Muscle layer of duodenum (tissue), 2 donors: ENCODE measurements around the gene FGF8.
A peak's percentile ranks its signal among the peaks of the same experiment; 100 is the strongest.
"Not testable (repeated sequence)": the region's sequence is repeated elsewhere in the genome, so short reads cannot be mapped to it uniquely, and the experiment has no call there.

Source experiments
- H3K27ac ChIP-seq: one replicate; pipeline ENCODE4 v1.7.0; 2013; ENCODE audit warnings: mild to moderate bottlenecking, low read length
- H3K27me3 ChIP-seq: one replicate; pipeline ENCODE4 v1.7.0; 2013; ENCODE audit warnings: low read depth, mild to moderate bottlenecking, control low read depth, low read length
- H3K36me3 ChIP-seq, 2 donors: one replicate each; pipeline ENCODE4 v1.7.0; 2013; ENCODE audit warnings: low read length in 2 of 2, control low read depth in 1 of 2, mild to moderate bottlenecking in 1 of 2; ENCODE audit not compliant: insufficient read depth in 2 of 2, control insufficient read depth in 1 of 2
- H3K4me1 ChIP-seq, 2 donors: one replicate each; pipeline ENCODE4 v1.7.0; 2013; ENCODE audit warnings: low read length in 2 of 2, mild to moderate bottlenecking in 2 of 2, control low read depth in 1 of 2, moderate library complexity in 1 of 2; ENCODE audit not compliant: insufficient read depth in 2 of 2, control insufficient read depth in 1 of 2
- H3K4me3 ChIP-seq, 2 donors: one replicate each; pipeline ENCODE4 v1.7.0; 2013; ENCODE audit warnings: low read length in 2 of 2, low read depth in 1 of 2, mild to moderate bottlenecking in 1 of 2
- H3K9me3 ChIP-seq, 2 donors: one replicate each; pipeline ENCODE4 v1.7.0; 2013; ENCODE audit warnings: low read length in 2 of 2, control low read depth in 1 of 2, mild to moderate bottlenecking in 1 of 2; ENCODE audit not compliant: control insufficient read depth in 1 of 2
- donor health status: healthy.

FGF8 gene

DNA sequence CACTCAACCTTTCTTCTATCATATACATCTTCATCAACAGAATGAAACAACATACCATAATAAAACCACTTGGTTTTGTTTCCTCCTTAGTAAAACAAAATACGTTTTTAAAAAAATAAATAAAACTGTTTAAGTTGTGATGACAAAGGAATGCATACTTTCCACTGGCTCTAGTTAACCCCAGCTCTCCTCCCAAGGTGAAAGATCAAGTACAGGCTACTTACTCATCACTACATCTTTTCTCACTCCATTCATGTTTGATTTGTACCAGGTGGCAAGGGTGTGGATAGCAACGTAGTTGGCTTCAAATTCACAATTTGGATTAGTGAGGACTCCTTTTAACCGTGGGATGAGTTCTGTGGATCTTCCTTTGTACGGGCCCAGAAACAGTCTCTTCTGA is 27.6 kb upstream of the FGF8 start:
- Histone ChIP-seq H3K4me1 (no peaks in the 10 kb centered on the region), H3K4me3 (no peak overlapping the region), H3K27me3 (no peaks in the 10 kb centered on the region), H3K27ac (no peak overlapping the region), H3K36me3 (peaks cover 62 to 79% of the 10 kb centered on the region in 2 donors), H3K9me3 (no peaks in the 10 kb centered on the region)

GRCh38 chr10:101797403-101798059 is 21.6 kb upstream of the FGF8 start:
- H3K4me3 ChIP-seq = no peak overlapping the region
- H3K27ac ChIP-seq = no peak overlapping the region
- H3K4me1 ChIP-seq = no peaks in the 10 kb centered on the region
- H3K9me3 ChIP-seq = no peaks in the 10 kb centered on the region
- H3K27me3 ChIP-seq = no peaks in the 10 kb centered on the region
- H3K36me3 ChIP-seq = peaks cover 72 to 81% of the 10 kb centered on the region in 2 donors

GRCh38 chr10:101793526-101793925 is 17.6 kb upstream of the FGF8 start:
- Histone ChIP-seq H3K9me3 (no peaks in the 10 kb centered on the region), H3K27me3 (no peaks in the 10 kb centered on the region), H3K4me3 (no peak overlapping the region), H3K4me1 (no peaks in the 10 kb centered on the region), H3K27ac (no peak overlapping the region), H3K36me3 (peaks cover 58 to 80% of the 10 kb centered on the region in 2 donors)

DNA sequence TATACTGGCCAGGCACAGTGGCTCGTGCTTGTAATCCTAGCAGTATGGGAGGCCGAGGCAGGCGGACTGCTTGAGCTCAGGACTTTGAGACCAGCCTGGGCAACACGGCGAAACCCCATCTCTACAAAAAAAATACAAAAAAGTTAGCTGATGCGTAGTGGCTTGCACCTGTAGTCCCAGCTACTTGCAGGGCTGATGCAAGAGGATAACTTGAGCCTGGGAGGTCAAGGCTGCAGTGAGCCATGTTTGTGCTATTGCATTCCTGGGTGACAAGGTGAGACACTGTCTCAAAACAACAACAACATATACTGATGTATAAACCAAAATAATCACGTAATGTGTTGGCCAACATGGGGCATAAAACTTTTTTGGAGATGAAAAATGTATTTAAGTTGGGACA is 13.8 kb upstream of the FGF8 start:
- H3K27me3 ChIP-seq = no peaks in the 10 kb centered on the region
- H3K4me1 ChIP-seq = no peaks in the 10 kb centered on the region
- H3K4me3 ChIP-seq = no peak overlapping the region
- H3K27ac ChIP-seq = no peak overlapping the region
- peaks cover 55 to 74% of the 10 kb centered on the region in 2 donors for H3K36me3 ChIP-seq
- H3K9me3 ChIP-seq = no peaks in the 10 kb centered on the region

GRCh38 chr10:101789231-101789630 is 13.3 kb upstream of the FGF8 start:
- H3K27me3 ChIP-seq, H3K9me3 ChIP-seq, H3K4me1 ChIP-seq, H3K4me3 ChIP-seq, H3K27ac ChIP-seq: not testable (repeated sequence)
- peaks cover 55 to 73% of the 10 kb centered on the region in 2 donors for H3K36me3 ChIP-seq

DNA sequence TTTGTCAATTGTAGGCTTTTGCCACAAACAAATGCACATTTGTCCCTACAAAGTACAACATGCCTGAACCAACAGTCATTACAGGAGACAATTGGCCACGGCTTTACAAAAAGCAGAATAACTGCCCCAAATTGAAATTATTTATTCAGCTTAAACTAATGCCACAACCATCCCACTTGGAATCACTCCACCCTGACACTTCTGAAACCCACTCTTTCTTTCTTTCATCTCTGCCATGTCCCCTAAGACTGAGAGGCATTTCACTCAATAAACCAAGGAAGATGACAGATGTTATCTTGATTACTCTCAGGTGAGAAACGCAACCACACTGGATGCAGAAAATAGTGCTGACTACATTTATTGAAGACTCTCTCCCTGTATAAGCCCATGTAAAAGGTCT is 9.9 kb upstream of the FGF8 start:
- Histone ChIP-seq H3K36me3 (peaks cover 28 to 47% of the 10 kb centered on the region in 2 donors), H3K4me1 (peaks cover 4 to 25% of the 10 kb centered on the region in 2 donors), H3K4me3 (no peak overlapping the region), H3K9me3 (no peaks in the 10 kb centered on the region), H3K27ac (no peak overlapping the region), H3K27me3 (no peaks in the 10 kb centered on the region)

- peaks cover 8 to 36% of the 10 kb centered on the region in 2 donors for H3K4me1 ChIP-seq
- no peak overlapping the region for H3K27ac ChIP-seq
- H3K4me3 ChIP-seq = no peak overlapping the region
- H3K9me3 ChIP-seq = no peaks in the 10 kb centered on the region
- no peaks in the 10 kb centered on the region for H3K27me3 ChIP-seq
- H3K36me3 ChIP-seq = peaks cover 27 to 37% of the 10 kb centered on the region in 2 donors
These were observed 8.6 kb upstream of the FGF8 start for GRCh38 chr10:101784558-101784957.

DNA sequence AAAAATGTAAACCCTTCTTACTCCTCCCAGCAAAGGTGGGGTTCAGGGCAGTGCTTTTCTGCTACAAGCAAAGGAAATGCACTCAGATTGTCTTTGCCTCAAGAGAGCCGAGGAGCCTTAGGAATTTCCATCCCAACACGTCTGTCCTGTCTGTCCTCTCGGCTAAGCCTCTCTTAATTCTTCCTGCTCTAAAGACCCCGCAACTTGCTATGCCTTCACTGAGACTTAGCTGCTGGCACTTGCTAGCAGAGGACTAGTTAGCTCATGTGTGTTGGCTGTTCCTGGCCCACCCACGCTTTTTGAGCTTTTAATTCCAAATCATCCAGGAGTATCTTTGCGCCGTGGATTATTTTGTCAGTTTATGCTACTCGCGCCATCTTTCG is 7.8 kb upstream of the FGF8 start:
- Histone ChIP-seq H3K4me3 (peak overlapping the region; percentile 70 to 86), H3K27me3 (peaks cover 6% of the 10 kb centered on the region), H3K36me3 (peaks cover 27 to 36% of the 10 kb centered on the region in 2 donors), H3K27ac (peak overlapping the region; percentile 24), H3K9me3 (no peaks in the 10 kb centered on the region), H3K4me1 (peaks cover 8 to 45% of the 10 kb centered on the region in 2 donors)

DNA sequence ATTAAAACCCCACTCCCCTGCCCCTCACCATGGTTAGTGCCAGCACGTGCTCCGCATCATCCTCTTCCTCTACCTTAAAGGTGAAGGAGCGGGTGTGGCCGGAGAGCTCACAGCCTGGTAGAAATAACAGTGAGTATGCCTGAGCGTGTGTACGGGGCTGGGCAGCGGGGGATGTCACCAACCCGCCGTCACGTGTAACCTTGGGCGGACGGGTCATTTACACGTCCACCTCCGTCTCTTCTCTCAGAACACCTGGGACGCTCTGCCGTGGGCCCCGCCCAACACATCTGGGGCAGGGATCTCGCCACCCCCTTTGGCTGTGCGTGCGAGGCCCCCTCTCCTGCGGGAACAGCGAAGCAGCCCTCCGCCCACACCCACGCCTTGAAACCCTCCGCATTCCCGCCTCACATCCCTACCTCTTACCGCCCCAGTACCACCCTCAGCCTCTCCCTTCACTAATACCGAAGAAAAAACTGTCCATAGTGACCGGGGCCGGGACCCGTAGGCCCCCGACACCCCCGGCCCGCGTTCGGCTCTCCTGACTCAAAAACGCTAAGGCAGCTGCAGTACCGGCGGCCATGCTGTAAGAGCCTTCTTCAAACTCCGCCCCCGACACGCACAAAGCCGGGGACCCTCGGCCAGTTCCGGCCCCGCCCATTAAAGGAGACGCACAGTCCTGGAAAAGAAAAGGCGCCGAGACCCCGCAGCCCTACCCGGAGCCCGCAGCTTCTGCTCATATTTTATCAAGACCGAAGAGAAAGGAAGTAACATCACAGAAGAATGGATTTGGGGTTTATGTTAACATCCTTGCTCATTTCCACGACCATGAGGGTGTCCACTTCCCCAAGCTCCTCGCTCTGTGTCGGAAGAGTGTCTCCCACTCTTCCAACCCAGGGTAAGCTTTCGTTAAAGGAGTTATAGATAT is 7.2 kb upstream of the FGF8 start, which contains the start of gene NPM3:
TSS of gene NPM3 (minus strand) at position 636 of the 925 bp plus-strand sequence. CDS start at position 580, 56 bp downstream.
- peaks cover 8 to 47% of the 10 kb centered on the region in 2 donors for H3K4me1 ChIP-seq
- peak within 1 kb of the TSS; percentile 24 for H3K27ac ChIP-seq
- peak within 1 kb of the TSS; percentile 70 to 86 for H3K4me3 ChIP-seq
- H3K27me3 ChIP-seq = peaks cover 12% of the 10 kb centered on the region
- no peaks in the 10 kb centered on the region for H3K9me3 ChIP-seq
- H3K36me3 ChIP-seq = peaks cover 27 to 33% of the 10 kb centered on the region in 2 donors

- Histone ChIP-seq H3K9me3 (no peaks in the 10 kb centered on the region), H3K4me3 (peak overlapping the region; percentile 70 to 86), H3K27ac (no peak overlapping the region), H3K36me3 (peaks cover 23 to 28% of the 10 kb centered on the region in 2 donors), H3K27me3 (peaks cover 20% of the 10 kb centered on the region), H3K4me1 (peaks cover 8 to 47% of the 10 kb centered on the region in 2 donors)
These were observed 6.3 kb upstream of the FGF8 start for GRCh38 chr10:101781984-101782810.

DNA sequence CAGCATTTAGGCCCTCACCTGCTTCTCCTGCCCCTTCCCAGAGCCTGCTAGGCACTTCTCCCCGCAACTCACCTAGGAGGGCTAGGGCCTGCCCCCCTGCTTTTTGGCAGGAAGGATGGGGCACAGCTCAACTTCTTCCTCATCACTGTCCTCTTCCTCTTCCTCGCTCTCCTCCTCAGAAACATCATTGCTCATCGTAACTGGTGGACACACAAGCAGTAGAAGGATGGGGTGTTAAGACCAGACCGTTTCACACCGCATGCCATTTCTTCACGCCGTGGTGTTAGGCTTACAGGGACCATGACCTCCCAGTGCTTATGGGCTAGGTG is 5.7 kb upstream of the FGF8 start:
- Histone ChIP-seq H3K27ac (no peak overlapping the region), H3K27me3 (peaks cover 25% of the 10 kb centered on the region), H3K36me3 (peaks cover 21 to 24% of the 10 kb centered on the region in 2 donors), H3K4me1 (peaks cover 8 to 47% of the 10 kb centered on the region in 2 donors), H3K9me3 (no peaks in the 10 kb centered on the region), H3K4me3 (no peak overlapping the region)
